NCI-H69 (cell line): ENCODE data around the gene GFPT1.

Experiments
- DNase-seq: peaks from one replicate; lab custom pipeline; 2025; lab: John Stamatoyannopoulos, UW

The GFPT1 gene

GRCh38 chr2:69291004-69291650, 95.9 kb downstream of the GFPT1 start:
- DNase-seq: no peak

- DNase-seq: no peak
These were observed 98.6 kb downstream of the GFPT1 start for GRCh38 chr2:69288429-69288828.

- DNase-seq: no peak
These were observed 99.5 kb downstream of the GFPT1 start for GRCh38 chr2:69287544-69287943.

- no peak for DNase-seq
These were observed 101.6 kb downstream of the GFPT1 start for GRCh38 chr2:69285379-69285894.

GRCh38 chr2:69280796-69281412, 106.1 kb downstream of the GFPT1 start:
- no peak for DNase-seq

- no peak for DNase-seq
These were observed 106.9 kb downstream of the GFPT1 start for GRCh38 chr2:69279931-69280681.

- no peak for DNase-seq
These were observed 107.8 kb downstream of the GFPT1 start for GRCh38 chr2:69279211-69279610.

- DNase-seq: no peak
These were observed 108.7 kb downstream of the GFPT1 start for GRCh38 chr2:69278366-69278765.

- DNase-seq: no peak
These were observed 111.5 kb downstream of the GFPT1 start for GRCh38 chr2:69275490-69275889.

GRCh38 chr2:69272803-69273471, 114.1 kb downstream of the GFPT1 start:
- peak; percentile 1 for DNase-seq

- no peak for DNase-seq
These were observed 115.2 kb downstream of the GFPT1 start for GRCh38 chr2:69271831-69272257.
